Measurements from ENCODE around the gene CPNE6.

The CPNE6 gene

DNA sequence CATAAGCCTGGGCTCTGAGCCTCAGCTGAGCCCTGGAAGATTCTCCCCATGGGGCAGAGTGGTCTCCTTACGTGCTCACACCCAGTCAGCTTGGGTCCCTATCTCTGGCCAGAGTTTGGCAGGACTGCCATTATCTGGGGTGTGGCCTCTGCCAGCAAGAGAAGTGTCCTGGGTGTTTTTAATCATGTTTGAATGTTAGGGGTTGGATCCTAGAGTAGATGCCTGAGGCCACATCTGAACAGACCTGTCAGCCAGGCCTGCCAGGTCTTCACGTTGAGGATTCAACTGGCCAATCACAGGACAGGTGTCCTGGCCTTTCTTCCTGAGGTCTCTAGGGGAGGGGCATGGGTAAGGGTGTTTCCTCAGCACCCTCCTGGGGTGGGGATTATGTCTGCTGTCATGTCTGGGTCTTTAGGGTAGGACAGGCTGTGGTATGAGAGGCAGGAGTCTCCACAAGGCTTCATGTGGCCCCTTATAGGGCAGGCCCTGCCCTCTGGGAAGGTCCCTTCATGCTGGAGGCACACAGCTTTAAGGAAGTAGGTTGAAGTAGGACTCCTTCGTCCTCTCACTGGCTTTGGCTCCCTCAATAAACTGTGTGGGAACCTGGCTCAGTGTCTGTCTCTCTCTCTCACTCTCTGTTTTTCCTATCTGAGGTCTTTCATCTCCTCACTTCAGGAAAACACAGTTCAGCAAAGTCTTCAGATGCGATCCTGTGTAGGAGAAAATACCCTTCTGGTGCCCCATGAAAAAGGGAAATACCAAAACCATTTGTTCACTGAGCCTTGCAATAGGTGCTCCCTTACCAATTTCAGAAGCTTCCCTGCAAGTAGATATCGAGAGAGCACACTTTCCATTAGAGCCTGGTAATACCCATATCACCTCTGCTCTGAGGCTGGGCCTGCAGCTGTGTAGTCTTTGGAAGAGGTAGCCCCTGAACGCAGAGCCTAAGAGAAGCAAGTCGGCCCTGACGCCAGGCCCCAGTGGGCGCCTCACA, 52.4 kb downstream of the CPNE6 start:
- no peaks in the 10 kb centered on the region for H4K20me1 ChIP-seq
- no peak for TF ChIP-seq Cebpa-rat (IDR thresholded peaks at IDR 0.05)
- peaks cover 31% of the 10 kb centered on the region for H3K4me1 ChIP-seq
- H3K27me3 ChIP-seq = no peaks in the 10 kb centered on the region
- H3K9ac ChIP-seq = no peak overlapping the region
- peaks cover 63% of the 10 kb centered on the region for H3K36me3 ChIP-seq
- no peak overlapping the region for H3K4me3 ChIP-seq
- no peaks in the 10 kb centered on the region for H3K9me3 ChIP-seq
- H3K27ac ChIP-seq = no peak overlapping the region
- H3K4me2 ChIP-seq = no peak overlapping the region

- Histone ChIP-seq H3K36me3 (peaks cover 31% of the 10 kb centered on the region), H3K4me2 (peak overlapping the region; percentile 41), H3K4me3 (no peak overlapping the region), H3K9me3 (no peaks in the 10 kb centered on the region), H3K9ac (no peak overlapping the region), H4K20me1 (no peaks in the 10 kb centered on the region), H3K27ac (no peak overlapping the region), H3K4me1 (peaks cover 42% of the 10 kb centered on the region), H3K27me3 (no peaks in the 10 kb centered on the region)
- no peak for TF ChIP-seq Cebpa-rat (IDR thresholded peaks at IDR 0.05)
These were observed 55.6 kb downstream of the CPNE6 start for GRCh38 chr14:24126939-24127338.

GRCh38 chr14:24127673-24128072, 56.3 kb downstream of the CPNE6 start:
- H3K4me2 ChIP-seq = peak overlapping the region; percentile 41
- no peak overlapping the region for H3K9ac ChIP-seq
- no peaks in the 10 kb centered on the region for H4K20me1 ChIP-seq
- no peaks in the 10 kb centered on the region for H3K27me3 ChIP-seq
- H3K9me3 ChIP-seq = no peaks in the 10 kb centered on the region
- H3K27ac ChIP-seq = no peak overlapping the region
- no peak for TF ChIP-seq Cebpa-rat (IDR thresholded peaks at IDR 0.05)
- H3K4me3 ChIP-seq = no peak overlapping the region
- H3K36me3 ChIP-seq = peaks cover 23% of the 10 kb centered on the region
- peaks cover 47% of the 10 kb centered on the region for H3K4me1 ChIP-seq

Data from BLaER1 (cell line).